Measurements from ENCODE around the gene PRKD2.

GRCh38 chr19:46762245-46762890 is 45.5 kb upstream of the PRKD2 start:
- TF ChIP-seq CTCF (conservative IDR thresholded peaks at IDR 0.05 in 1 of 2, IDR thresholded peaks at IDR 0.05 in 1 of 2; ENCODE audit: low read depth in 1 of 2, low read length in 2 of 2): no peak
- no peak for TF ChIP-seq EZH2 (IDR thresholded peaks at IDR 0.05; ENCODE audit: low read length, missing control alignments)

Measured in fibroblast of lung (primary cell).